GM12891 (cell line): ENCODE measurements around the gene COMMD10.

Source experiments
- POLR2A ChIP-seq: IDR thresholded peaks from 2 replicates; pipeline ENCODE4 v1.6.1; 2011; ENCODE audit warnings: low read depth, low read length, control low read depth
- POLR2AphosphoS5 ChIP-seq: IDR thresholded peaks from 2 replicates; pipeline ENCODE4 v1.6.1; 2011; ENCODE audit warnings: low read depth, low read length, control low read depth
- SPI1 ChIP-seq: IDR thresholded peaks from 2 replicates; pipeline ENCODE4 v1.6.1; 2011; ENCODE audit warnings: low read depth, low read length, control low read depth
- TAF1 ChIP-seq: IDR thresholded peaks from 2 replicates; pipeline ENCODE4 v1.6.1; 2011; ENCODE audit warnings: low read depth, low read length, control low read depth

DNA sequence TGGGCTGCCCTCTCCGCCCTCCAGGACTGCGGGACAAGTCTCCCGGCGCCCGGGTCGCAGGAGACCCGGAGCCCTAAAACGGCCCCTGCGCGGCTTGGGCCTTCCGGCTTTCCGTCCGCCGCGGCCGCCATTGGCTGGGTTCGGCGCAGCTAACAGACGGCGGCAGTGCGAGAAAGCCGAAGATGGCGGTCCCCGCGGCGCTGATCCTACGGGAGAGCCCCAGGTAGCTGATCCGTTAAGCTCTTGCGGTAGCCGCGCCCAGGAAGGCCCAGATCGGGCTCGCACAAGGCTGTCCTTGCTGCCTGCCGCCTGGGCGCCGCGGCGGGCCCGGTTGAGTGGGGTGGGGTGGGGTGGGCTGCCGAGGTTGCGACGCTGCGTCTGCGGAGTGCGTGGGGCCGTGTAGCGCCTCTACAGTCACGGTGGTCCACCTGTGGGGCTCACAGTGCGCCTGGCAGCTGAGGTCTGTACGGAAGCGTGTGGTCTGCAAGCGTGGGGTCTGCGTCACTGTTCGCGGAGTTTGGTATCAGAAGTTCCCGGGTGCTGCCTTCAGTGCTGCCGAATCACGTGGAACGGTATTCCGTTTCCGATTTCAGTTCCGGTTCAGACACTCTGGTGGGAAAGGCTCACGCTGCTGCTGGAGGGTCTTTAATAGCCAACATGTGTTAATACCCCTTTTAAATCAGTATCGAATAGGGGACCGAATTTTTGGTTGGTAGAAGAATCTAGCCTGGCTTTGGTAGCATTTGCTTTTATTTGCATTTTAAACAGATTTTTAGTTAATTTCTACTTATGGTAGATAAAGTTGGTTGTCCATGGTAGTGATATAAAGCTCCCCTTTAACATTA lies at the start of gene COMMD10:
- peak; percentile 74 for TF ChIP-seq TAF1
- peak; percentile 91 for TF ChIP-seq POLR2A
- TF ChIP-seq POLR2AphosphoS5 = peak; percentile 94
- peak; percentile 73 for TF ChIP-seq SPI1
